ENCODE results near the gene DNAJB7. TPM values are rescaled to one million over a fixed set of nuclear protein-coding genes. Genes with fewer than 3 reads are reported as not detected.

DNAJB7 gene
- total and polyA plus RNA-seq, 2 experiments from 2014 or later: 0.63 TPM; not detected in 1

- Mint-ChIP-seq H3K27ac (peak overlapping the region; percentile 61), H3K36me3 (ENCODE audit: low read depth) (peaks cover 18% of the 10 kb centered on the region), H3K9me3 (no peaks in the 10 kb centered on the region), H3K4me3 (peak overlapping the region; percentile 52; the same call in 2 of the 3 replicates), H3K4me1 (peaks cover 20% of the 10 kb centered on the region; the same call in 2 of the 3 replicates), H3K27me3 (ENCODE audit: insufficient read depth, low read depth, poor library complexity) (peaks cover 6% of the 10 kb centered on the region)
- Histone ChIP-seq H3K4me3 (0 out of 2 replicates have a peak overlapping the region, but pooled peaks have one; percentile 92), H3K4me1 (ENCODE audit: insufficient read depth) (peaks cover 29% of the 10 kb centered on the region), H3K27me3 (ENCODE audit: insufficient read depth) (no peaks in the 10 kb centered on the region), H3K79me2 (replicated peaks; ENCODE audit: insufficient read depth) (peaks cover 94% of the 10 kb centered on the region), H2AFZ (no peak overlapping the region), H3F3A (replicated peaks; ENCODE audit: low read depth) (no peaks in the 10 kb centered on the region; the same call in 1 of the 2 replicates), H4K20me1 (replicated peaks; ENCODE audit: insufficient read depth) (peaks cover 26% of the 10 kb centered on the region), H3K9me2 (ENCODE audit: insufficient read depth) (no peaks in the 10 kb centered on the region), H3K4me2 (peak overlapping the region; percentile 90; the same call in 1 of the 2 replicates), H3K27ac (ENCODE audit: low read depth) (peak overlapping the region; percentile 34), H3K36me3 (ENCODE audit: insufficient read depth) (peaks cover 9% of the 10 kb centered on the region; the same call in 1 of the 2 replicates)
- DNase-seq (ENCODE audit: low spot score): no peak
- no peak for ATAC-seq
- TF ChIP-seq CREB1 (CRISPR knock-in tag; IDR thresholded peaks at IDR 0.05; ENCODE audit: low read depth): no peak
- no peak for TF ChIP-seq POLR2AphosphoS5 (IDR thresholded peaks at IDR 0.05; ENCODE audit: low read depth)
- no peak for TF ChIP-seq REST (IDR thresholded peaks at IDR 0.05; ENCODE audit: unreplicated experiment)
- TF ChIP-seq STAT1 (IDR thresholded peaks at IDR 0.05; ENCODE audit: unreplicated experiment): no peak
- TF ChIP-seq ZNF331 (CRISPR knock-in tag; IDR thresholded peaks at IDR 0.05; ENCODE audit: low read depth): no peak
- no peak for TF ChIP-seq JUNB (IDR thresholded peaks at IDR 0.05; ENCODE audit: unreplicated experiment)
Measured at GRCh38 chr22:40853961-40854360, 8.0 kb downstream of the DNAJB7 start.

GRCh38 chr22:40853333-40853732, 8.6 kb downstream of the DNAJB7 start:
- no peak overlapping the region for H3K4me3 ChIP-seq
- Mint-ChIP-seq H3K27me3 (ENCODE audit: insufficient read depth, low read depth, poor library complexity) (peaks cover 6% of the 10 kb centered on the region), H3K4me1 (peaks cover 20% of the 10 kb centered on the region; the same call in 2 of the 3 replicates), H3K27ac (peak overlapping the region; percentile 61), H3K4me3 (peak overlapping the region; percentile 30; the same call in 2 of the 3 replicates), H3K9me3 (no peaks in the 10 kb centered on the region), H3K36me3 (ENCODE audit: low read depth) (peaks cover 24% of the 10 kb centered on the region)
- DNase-seq (ENCODE audit: low spot score) (no peak), ATAC-seq (no peak)
- H3K27me3 ChIP-seq (ENCODE audit: insufficient read depth): no peaks in the 10 kb centered on the region
- no peaks in the 10 kb centered on the region for H3K9me2 ChIP-seq (ENCODE audit: insufficient read depth)
- H2AFZ ChIP-seq: no peak overlapping the region
- peak overlapping the region; percentile 90; the same call in 1 of the 2 replicates for H3K4me2 ChIP-seq
- peaks cover 26% of the 10 kb centered on the region for H4K20me1 ChIP-seq (replicated peaks; ENCODE audit: insufficient read depth)
- H3K4me1 ChIP-seq (ENCODE audit: insufficient read depth): peaks cover 29% of the 10 kb centered on the region
- H3K27ac ChIP-seq (ENCODE audit: low read depth): peak overlapping the region; percentile 34; the same call in 1 of the 2 replicates
- H3F3A ChIP-seq (replicated peaks; ENCODE audit: low read depth): no peaks in the 10 kb centered on the region; the same call in 1 of the 2 replicates
- peaks cover 94% of the 10 kb centered on the region for H3K79me2 ChIP-seq (replicated peaks; ENCODE audit: insufficient read depth)
- peaks cover 15% of the 10 kb centered on the region; the same call in 1 of the 2 replicates for H3K36me3 ChIP-seq (ENCODE audit: insufficient read depth)
- TF ChIP-seq ZNF462 (CRISPR knock-in tag; IDR thresholded peaks at IDR 0.05): no peak
- TF ChIP-seq CREB1 (CRISPR knock-in tag; IDR thresholded peaks at IDR 0.05; ENCODE audit: low read depth): no peak
- no peak for TF ChIP-seq EZH2phosphoT487 (IDR thresholded peaks at IDR 0.05; ENCODE audit: unreplicated experiment)
- TF ChIP-seq CTCF (conservative IDR thresholded peaks at IDR 0.05; ENCODE audit: low read depth in 2 of 2): no peak
- no peak for TF ChIP-seq EZH2 (IDR thresholded peaks at IDR 0.05; ENCODE audit: low read depth, unreplicated experiment)
- no peak for TF ChIP-seq JUNB (IDR thresholded peaks at IDR 0.05; ENCODE audit: unreplicated experiment)
